T47D (cell line): ENCODE measurements around the gene NUCKS1.

Experiments
- DNase-seq, 2 experiments: peaks; one replicate each; pipeline versions ENCODE4 v3.0.0 to v3.0.0-alpha.2; 2011 to 2012; ENCODE audit warnings: low read depth in 1 of 2, low spot score in 1 of 2
- JUND ChIP-seq: IDR thresholded peaks from 2 replicates; pipeline ENCODE4 v1.6.1; 2012; ENCODE audit warnings: low read depth
- in situ Hi-C: cut with HindIII; loops from 2 replicates; pipeline ENCODE4 v1.10.0; 2016; ENCODE audit warnings: low sequenced_read_pairs, low pct_unique_long_range_greater_than_20kb

The NUCKS1 gene

DNA sequence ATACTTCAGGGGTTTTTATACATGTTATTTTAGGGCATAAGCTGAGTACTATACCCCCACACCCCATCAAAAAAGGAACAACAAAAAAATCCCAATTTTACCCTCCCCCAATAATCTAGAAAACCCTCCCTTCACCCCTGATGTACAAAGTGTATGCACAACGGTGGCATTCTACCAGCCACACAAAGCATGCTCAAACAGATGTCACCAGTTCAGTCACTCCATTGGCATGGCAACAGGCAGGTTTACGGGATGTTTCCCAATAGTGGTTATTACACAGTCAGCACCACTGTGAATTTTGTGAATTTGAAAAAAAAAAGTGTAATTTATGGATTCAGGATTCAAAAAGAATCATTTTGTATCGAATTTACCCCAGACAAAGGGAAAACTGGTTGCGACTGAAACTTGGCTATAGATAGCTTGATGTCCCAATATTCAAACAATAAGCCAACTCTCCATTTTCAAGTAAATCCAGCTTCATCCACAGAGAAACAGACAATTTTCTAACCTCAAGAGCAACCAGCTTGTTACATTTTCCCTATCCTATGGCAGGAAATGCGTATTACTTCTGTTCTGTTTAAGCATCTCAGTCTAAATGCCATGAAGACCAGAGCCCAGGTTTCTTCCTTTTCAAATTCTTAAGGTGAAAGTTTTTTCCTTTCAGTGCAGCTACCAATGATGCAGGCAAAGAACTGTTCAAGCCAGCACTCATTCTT, 35.6 kb downstream of the NUCKS1 start:
- TF ChIP-seq JUND = no peak

DNA sequence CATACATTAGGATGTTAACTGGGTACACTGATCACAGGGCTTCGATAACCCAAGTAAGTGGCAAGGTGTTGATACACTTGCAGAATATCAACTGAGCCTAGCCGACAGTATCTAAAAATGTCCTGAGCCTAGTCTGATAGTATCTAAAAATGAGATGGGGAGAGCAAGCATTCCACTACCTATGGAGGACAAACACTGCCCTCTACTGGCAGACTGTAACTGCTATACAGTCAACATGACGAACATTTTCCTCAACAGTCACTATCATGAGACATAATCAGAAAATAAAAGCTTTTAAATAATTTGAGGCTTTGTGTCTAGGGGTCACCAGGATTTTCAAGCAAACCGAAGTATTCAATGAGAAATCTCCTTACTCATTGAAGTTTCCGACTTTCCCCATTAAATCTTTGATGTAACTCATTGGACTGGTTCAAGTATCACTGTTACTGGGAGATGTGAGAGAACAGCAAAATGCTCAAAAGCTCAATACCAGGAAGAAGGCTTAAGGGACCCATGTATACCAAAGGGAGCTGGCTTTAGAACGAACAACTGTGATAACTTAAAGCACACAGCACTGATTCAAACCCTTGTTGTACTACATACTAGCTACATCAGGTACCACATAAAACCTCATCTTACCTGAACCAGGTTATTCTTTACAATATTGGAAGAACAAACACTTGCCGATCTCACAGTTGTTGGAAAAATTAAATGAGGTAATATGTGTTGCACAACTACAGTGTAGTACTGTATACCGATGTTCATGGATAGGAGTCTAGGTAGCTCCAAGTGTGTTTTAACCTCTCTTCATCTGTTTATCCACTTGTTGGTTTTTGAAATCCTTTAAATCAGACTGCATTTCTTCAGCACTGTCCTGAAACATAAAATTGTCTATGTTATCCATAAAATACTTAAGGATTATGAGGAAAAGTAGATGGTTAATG, 38.6 kb downstream of the NUCKS1 start:
- no peak for TF ChIP-seq JUND
- in situ Hi-C loops = no loop called here
- DNase-seq = peak; percentile 62 to 86

More for the DNA sequence above, 35.6 kb downstream of the NUCKS1 start:
- peak in 1 of 2 experiments; percentile 32 for DNase-seq
- in situ Hi-C loops = no loop called here

DNA sequence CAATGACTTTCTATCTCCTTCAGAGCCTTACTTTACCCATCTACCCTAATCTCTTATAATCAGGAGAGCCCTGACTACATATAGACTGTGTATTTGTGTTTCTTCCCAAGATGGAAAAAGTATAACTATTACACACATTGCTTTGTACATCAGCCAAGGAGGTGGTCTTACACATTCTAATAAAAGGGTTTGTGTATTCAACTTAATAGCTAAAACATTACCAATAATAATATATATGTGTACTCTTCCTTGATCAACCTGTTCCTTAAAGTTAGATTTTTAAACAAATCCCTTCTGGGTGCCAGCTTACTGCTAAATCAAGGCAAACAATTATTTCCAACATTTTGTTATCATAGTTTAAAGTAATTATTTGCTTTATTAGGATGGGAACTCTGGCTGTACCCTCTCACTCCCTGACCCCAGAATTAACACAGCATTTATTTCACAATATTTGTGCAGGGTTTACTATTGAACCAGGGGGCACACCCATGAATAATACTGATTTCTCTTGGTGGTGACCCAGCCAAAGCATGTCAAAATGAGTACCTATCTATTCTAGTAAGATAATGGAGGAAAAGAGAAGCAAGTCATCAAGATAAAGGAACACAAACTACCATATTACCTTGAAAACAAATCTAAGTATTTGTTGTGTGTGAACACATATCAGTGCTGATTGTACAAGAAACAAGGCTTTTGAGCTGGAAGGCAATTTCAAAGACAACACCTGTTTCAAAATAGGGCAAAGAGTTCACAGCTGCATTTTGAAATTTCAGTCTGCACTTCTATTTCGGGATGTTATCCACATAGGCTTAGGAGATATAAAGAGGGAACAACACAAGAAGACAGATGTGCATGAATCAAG, 39.5 kb downstream of the NUCKS1 start:
- no peak for DNase-seq
- in situ Hi-C loops = no loop called here
- TF ChIP-seq JUND = no peak

- in situ Hi-C loops = no loop called here
- no peak for DNase-seq
- no peak for TF ChIP-seq JUND
These were observed 40.3 kb downstream of the NUCKS1 start for GRCh38 chr1:205709640-205710039.

GRCh38 chr1:205709059-205709398, 41.0 kb downstream of the NUCKS1 start:
- peak in 1 of 2 experiments; percentile 33 for DNase-seq
- TF ChIP-seq JUND = 0 out of 2 replicates have a peak, but pooled peaks have one; percentile 4
- in situ Hi-C loops = no loop called here

- no peak for TF ChIP-seq JUND
- in situ Hi-C loops = no loop called here
- no peak for DNase-seq
These were observed 43.1 kb downstream of the NUCKS1 start for GRCh38 chr1:205706601-205707502.

DNA sequence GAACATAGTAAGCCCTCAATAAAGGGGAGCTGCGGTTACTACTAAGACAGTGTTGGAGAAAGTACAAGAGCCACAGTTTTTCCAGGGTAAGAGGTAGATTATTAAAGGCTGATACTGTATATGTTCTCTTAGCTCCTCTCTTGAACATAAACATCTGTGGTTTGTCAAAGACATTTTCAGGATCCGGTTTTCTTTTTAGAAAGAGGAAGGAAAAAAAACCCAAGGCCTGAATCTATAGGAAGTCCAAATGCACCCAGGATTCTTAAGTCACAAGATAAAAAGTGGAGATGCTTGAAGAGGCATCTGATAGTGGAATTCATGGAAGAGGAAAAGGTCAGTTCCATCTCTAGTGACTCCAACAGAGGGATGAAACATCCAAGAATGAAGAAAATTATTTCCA, 45.1 kb downstream of the NUCKS1 start:
- TF ChIP-seq JUND = no peak
- no peak for DNase-seq
- in situ Hi-C loops = no loop called here

- in situ Hi-C loops = no loop called here
- peak in 1 of 2 experiments; percentile 41 for DNase-seq
- no peak for TF ChIP-seq JUND
These were observed 46.9 kb downstream of the NUCKS1 start for GRCh38 chr1:205703072-205703471.

- no peak for DNase-seq
- in situ Hi-C loops = no loop called here
- no peak for TF ChIP-seq JUND
These were observed 48.1 kb downstream of the NUCKS1 start for GRCh38 chr1:205701891-205702290.

GRCh38 chr1:205701420-205701819, 48.6 kb downstream of the NUCKS1 start:
- DNase-seq = no peak
- TF ChIP-seq JUND = no peak
- in situ Hi-C loops = no loop called here

GRCh38 chr1:205700865-205701401, 49.0 kb downstream of the NUCKS1 start:
- in situ Hi-C loops = no loop called here
- no peak for TF ChIP-seq JUND
- DNase-seq = no peak

DNA sequence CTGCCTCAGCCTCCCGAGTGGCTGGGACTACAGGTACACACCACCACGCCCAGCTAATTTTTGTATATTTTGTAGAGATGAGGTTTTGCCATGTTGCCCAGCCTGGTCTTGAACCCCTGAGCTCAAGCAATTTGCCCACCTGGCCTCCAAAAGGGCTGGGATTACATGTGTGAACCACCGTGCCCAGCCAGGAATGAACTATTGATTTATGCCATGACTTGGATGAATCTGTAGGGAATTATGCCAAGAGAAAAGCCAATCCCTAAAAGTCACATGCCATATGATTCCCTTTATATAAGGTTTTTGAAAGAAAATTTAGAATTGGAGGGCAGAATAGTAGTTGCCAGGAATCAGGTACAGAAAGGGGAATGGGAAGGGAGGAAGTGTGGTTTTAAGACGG, 50.6 kb downstream of the NUCKS1 start:
- in situ Hi-C loops = no loop called here
- no peak for TF ChIP-seq JUND

More for the DNA sequence above, 50.6 kb downstream of the NUCKS1 start:
- no peak for DNase-seq
